ENCODE measurements around the gene PGRMC2. TPM values are rescaled to one million over a fixed set of nuclear protein-coding genes. Genes with fewer than 3 reads are reported as not detected.

Gene PGRMC2
- total RNA-seq, 4 donors from 2014 or later: 50.1 to 89.7 (median 74.6) TPM

DNA sequence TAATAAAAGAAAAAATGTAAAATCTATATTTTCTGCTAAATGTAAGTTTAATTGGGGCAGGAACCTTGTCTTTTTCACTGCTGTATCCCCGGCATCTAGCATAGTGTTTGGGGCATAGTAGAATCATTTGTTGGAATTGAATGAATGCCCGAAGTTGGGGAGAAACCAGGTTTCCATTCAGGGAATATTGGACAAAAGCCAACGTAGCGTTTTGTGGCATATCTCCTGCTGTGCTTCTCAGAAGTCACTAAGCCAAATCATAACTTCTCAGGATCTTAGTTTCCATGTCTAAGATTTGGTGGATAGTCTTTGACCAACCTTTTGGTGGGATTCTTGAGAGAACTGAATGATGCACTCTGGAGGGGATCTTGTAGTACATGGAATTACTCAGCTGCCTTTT lies 42.0 kb upstream of the PGRMC2 start:
- no peak for TF ChIP-seq POLR2A (IDR thresholded peaks at IDR 0.05)
- TF ChIP-seq, protein P1, sequence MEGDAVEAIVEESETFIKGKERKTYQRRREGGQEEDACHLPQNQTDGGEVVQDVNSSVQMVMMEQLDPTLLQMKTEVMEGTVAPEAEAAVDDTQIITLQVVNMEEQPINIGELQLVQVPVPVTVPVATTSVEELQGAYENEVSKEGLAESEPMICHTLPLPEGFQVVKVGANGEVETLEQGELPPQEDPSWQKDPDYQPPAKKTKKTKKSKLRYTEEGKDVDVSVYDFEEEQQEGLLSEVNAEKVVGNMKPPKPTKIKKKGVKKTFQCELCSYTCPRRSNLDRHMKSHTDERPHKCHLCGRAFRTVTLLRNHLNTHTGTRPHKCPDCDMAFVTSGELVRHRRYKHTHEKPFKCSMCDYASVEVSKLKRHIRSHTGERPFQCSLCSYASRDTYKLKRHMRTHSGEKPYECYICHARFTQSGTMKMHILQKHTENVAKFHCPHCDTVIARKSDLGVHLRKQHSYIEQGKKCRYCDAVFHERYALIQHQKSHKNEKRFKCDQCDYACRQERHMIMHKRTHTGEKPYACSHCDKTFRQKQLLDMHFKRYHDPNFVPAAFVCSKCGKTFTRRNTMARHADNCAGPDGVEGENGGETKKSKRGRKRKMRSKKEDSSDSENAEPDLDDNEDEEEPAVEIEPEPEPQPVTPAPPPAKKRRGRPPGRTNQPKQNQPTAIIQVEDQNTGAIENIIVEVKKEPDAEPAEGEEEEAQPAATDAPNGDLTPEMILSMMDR (IDR thresholded peaks at IDR 0.05): no peak
- intact Hi-C loops (cut with DNase I; ENCODE audit: low total_unique reads): no loop called here
- DNase-seq (ENCODE audit: low spot score in 2 of 2): no peak
- 68 to 71% methylated on average over 4 of the region's 4 CpGs for WGBS, 2 donors
- H3K4me3 ChIP-seq (ENCODE audit: low read depth, poor library complexity, severe bottlenecking): no peak overlapping the region

DNA sequence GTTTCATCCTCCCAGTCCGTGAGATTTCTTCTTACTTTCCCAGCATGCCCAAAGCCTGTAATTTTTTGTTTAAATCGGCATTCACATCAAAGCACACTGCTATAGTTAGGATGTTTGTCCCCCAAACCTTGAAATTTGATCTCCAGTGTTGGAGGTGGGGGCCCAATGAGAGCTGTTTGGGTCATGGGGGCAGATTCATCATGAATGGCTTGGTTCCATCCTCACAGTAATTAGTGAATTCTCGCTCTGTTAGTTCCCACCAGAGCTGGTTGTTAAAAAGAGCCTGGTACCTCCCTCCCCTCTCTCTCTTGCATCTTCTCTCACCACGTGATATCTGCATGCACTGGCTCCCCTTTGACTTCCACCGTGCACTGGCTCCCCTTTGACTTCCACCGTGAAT lies 40.5 kb upstream of the PGRMC2 start:
- DNase-seq (ENCODE audit: low spot score in 2 of 2): no peak
- intact Hi-C loops (cut with DNase I; ENCODE audit: low total_unique reads): no loop called here
- H3K4me3 ChIP-seq (ENCODE audit: low read depth, poor library complexity, severe bottlenecking): no peak overlapping the region
- TF ChIP-seq POLR2A (IDR thresholded peaks at IDR 0.05): no peak
- TF ChIP-seq, protein P1 (IDR thresholded peaks at IDR 0.05): no peak
- WGBS, 2 donors: 84 to 92% methylated on average over 6 of the region's 6 CpGs

DNA sequence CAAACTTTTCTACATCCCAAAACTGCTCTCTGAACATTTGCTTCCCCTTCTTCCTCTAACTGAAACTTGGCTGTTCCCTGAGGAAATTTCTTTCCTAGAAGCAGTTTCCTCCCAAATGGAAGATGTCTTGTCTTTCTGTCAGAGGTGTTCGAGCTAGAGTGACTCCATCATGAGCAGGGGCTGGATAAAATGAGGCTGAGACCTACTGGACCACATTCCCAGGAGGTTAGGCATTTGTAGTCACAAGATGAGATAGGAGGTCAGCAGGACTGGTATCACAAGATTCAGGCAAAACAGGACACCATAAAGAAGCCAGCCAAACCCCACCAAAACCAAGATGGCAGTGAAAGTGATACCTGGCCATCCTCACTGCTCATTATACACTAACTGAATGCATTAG lies 35.8 kb upstream of the PGRMC2 start:
- intact Hi-C loops (cut with DNase I; ENCODE audit: low total_unique reads): no loop called here
- DNase-seq (ENCODE audit: low spot score in 2 of 2): no peak
- H3K4me3 ChIP-seq (ENCODE audit: low read depth, poor library complexity, severe bottlenecking): no peak overlapping the region
- WGBS, 2 donors: 81% methylated on average over 1 of the region's 1 CpG
- TF ChIP-seq, protein P1 (IDR thresholded peaks at IDR 0.05): no peak
- TF ChIP-seq POLR2A (IDR thresholded peaks at IDR 0.05): no peak

DNA sequence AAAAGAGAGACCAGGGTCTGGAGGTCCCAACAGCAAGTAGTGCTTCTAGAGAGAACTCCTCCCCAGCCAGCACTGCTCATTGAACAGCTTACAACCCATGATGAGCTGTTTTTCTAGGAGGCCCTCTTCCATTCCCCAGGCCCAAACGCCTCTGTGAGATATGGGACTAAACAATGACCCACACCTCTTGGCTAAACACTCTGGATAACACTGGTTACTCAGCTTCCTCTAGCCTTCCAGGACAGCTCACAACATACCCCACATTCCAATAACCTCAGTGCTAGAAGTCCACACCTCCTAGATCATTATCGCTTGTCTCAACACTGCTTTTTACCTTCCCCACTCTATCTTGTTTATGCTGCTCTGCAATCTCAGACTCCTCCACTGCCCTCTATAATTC lies 35.4 kb upstream of the PGRMC2 start:
- WGBS, 2 donors: 40 to 56% methylated on average over 2 of the region's 2 CpGs
- TF ChIP-seq, protein P1 (IDR thresholded peaks at IDR 0.05): no peak
- TF ChIP-seq POLR2A (IDR thresholded peaks at IDR 0.05): no peak
- intact Hi-C loops (cut with DNase I; ENCODE audit: low total_unique reads): no loop called here
- DNase-seq (ENCODE audit: low spot score in 2 of 2): no peak
- H3K4me3 ChIP-seq (ENCODE audit: low read depth, poor library complexity, severe bottlenecking): no peak overlapping the region

DNA sequence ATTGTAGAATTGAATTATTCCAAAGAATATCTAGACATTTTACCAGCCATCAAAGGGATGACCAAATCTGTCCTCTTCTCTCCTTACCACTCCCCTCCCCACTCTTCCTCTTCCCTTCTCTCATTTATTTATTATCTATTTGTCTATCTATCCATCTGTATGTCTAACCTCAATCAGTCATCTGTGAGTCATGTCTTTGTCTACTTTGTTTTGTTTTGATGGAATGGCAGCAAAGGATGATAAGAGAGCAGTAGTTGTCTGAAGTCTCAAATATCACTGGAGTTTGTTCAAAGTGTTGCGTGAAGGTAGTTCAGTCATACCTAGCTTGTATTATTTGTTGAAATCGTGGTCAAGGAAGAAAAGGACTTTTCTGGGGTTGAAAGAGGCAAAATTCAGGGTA lies 34.7 kb upstream of the PGRMC2 start:
- no peak overlapping the region for H3K4me3 ChIP-seq (ENCODE audit: low read depth, poor library complexity, severe bottlenecking)
- intact Hi-C loops (cut with DNase I; ENCODE audit: low total_unique reads): no loop called here
- 60 to 70% methylated on average over 2 of the region's 2 CpGs for WGBS, 2 donors
- TF ChIP-seq POLR2A (IDR thresholded peaks at IDR 0.05): no peak
- TF ChIP-seq, protein P1 (IDR thresholded peaks at IDR 0.05): no peak
- no peak for DNase-seq (ENCODE audit: low spot score in 2 of 2)

DNA sequence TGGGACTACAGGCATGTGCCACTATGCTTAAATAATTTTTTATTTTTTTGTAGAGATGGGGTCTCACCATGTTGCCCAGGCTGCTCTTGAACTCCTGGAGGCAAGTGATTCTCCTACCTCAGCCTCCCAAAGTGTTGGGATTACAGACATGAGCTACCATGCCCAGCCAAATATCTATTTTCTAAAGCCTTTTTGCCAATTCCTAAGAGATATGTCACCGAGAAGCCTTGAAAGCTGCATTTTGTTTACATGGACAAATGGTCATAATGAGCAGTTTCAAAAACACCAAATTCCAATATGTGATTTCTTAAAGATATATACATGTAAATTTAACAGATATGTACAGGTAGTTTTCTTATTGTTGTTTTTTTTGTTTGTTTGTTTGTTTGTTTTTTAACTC lies 33.0 kb upstream of the PGRMC2 start:
- intact Hi-C loops (cut with DNase I; ENCODE audit: low total_unique reads): no loop called here
- 90 to 92% methylated on average over 1 of the region's 1 CpG for WGBS, 2 donors
- TF ChIP-seq, protein P1 (IDR thresholded peaks at IDR 0.05): no peak
- no peak for TF ChIP-seq POLR2A (IDR thresholded peaks at IDR 0.05)
- DNase-seq (ENCODE audit: low spot score in 2 of 2): no peak
- H3K4me3 ChIP-seq (ENCODE audit: low read depth, poor library complexity, severe bottlenecking): no peak overlapping the region
